Activated T-cell treated with anti-CD3 and anti-CD28 coated beads for 24 hours (primary cell): Measurements from ENCODE around the gene AP1G1.
"Not testable (repeated sequence)": the region's sequence is repeated elsewhere in the genome, so short reads cannot be mapped to it uniquely, and the experiment has no call there.

Experiments
- DNase-seq: peaks from one replicate; pipeline ENCODE4 v3.0.0-alpha.2; 2020; ENCODE audit warnings: low read depth

The AP1G1 gene

GRCh38 chr16:71807905-71808592, 585 bp downstream of the AP1G1 start:
- DNase-seq: peak; percentile 41

GRCh38 chr16:71803305-71803690, 5.3 kb downstream of the AP1G1 start:
- no peak for DNase-seq

- no peak for DNase-seq
These were observed 12.0 kb downstream of the AP1G1 start for GRCh38 chr16:71796501-71797097.

- no peak for DNase-seq
These were observed 13.7 kb downstream of the AP1G1 start for GRCh38 chr16:71794943-71795342.

GRCh38 chr16:71794018-71794417, 14.6 kb downstream of the AP1G1 start:
- DNase-seq: no peak

- DNase-seq: no peak
These were observed 16.5 kb downstream of the AP1G1 start for GRCh38 chr16:71792176-71792575.

GRCh38 chr16:71790329-71790728, 18.3 kb downstream of the AP1G1 start:
- DNase-seq: not testable (repeated sequence)

GRCh38 chr16:71789136-71789535, 19.5 kb downstream of the AP1G1 start:
- DNase-seq: no peak

- DNase-seq: no peak
These were observed 20.1 kb downstream of the AP1G1 start for GRCh38 chr16:71788578-71788977.

- DNase-seq: not testable (repeated sequence)
These were observed 23.5 kb downstream of the AP1G1 start for GRCh38 chr16:71785143-71785542.

- DNase-seq: no peak
These were observed 24.5 kb downstream of the AP1G1 start for GRCh38 chr16:71784093-71784492.

GRCh38 chr16:71781741-71782140, 26.9 kb downstream of the AP1G1 start:
- DNase-seq: no peak

GRCh38 chr16:71780521-71781089, 28.0 kb downstream of the AP1G1 start:
- no peak for DNase-seq

GRCh38 chr16:71778780-71779179, 29.9 kb downstream of the AP1G1 start:
- no peak for DNase-seq

GRCh38 chr16:71777329-71777728, 31.3 kb downstream of the AP1G1 start:
- no peak for DNase-seq

GRCh38 chr16:71775949-71776348, 32.7 kb downstream of the AP1G1 start:
- DNase-seq: no peak

- DNase-seq: no peak
These were observed 37.1 kb downstream of the AP1G1 start for GRCh38 chr16:71771571-71771970.

GRCh38 chr16:71769222-71769621, 39.4 kb downstream of the AP1G1 start:
- DNase-seq: no peak

GRCh38 chr16:71767060-71767900, 41.4 kb downstream of the AP1G1 start:
- DNase-seq: no peak

- no peak for DNase-seq
These were observed 46.4 kb downstream of the AP1G1 start for GRCh38 chr16:71762186-71762585.

GRCh38 chr16:71761097-71761496, 47.5 kb downstream of the AP1G1 start:
- no peak for DNase-seq

GRCh38 chr16:71758293-71758760, 50.3 kb downstream of the AP1G1 start:
- DNase-seq: no peak

- DNase-seq: no peak
These were observed 54.0 kb downstream of the AP1G1 start for GRCh38 chr16:71754652-71755051.
